Mononuclear cell (primary cell): Measurements from ENCODE around the gene ARHGEF12. TPM values are rescaled to one million over a fixed set of nuclear protein-coding genes. Genes with fewer than 3 reads are reported as not detected.

Experiments
- H3K27me3 ChIP-seq: 2 replicates; pipeline ENCODE4 v1.6.0; 2011; ENCODE audit warnings: low read length, control low read depth; ENCODE audit not compliant: insufficient read depth
- H3K4me1 ChIP-seq: 2 replicates; pipeline ENCODE4 v1.5.1; 2011; ENCODE audit warnings: mild to moderate bottlenecking, low read length, control low read depth; ENCODE audit not compliant: insufficient read depth
- H3K4me3 ChIP-seq: 2 replicates; pipeline ENCODE4 v1.5.1; 2011; ENCODE audit warnings: mild to moderate bottlenecking, low read length, moderate library complexity
- H3K9me3 ChIP-seq: 2 replicates; pipeline ENCODE4 v1.5.1; 2011; ENCODE audit warnings: low read depth, mild to moderate bottlenecking, control low read depth, low read length
- total RNA-seq: library from RNA; depleted of rRNA; stranded (reverse); fragments of >200 nt; gene quantifications from one replicate; pipeline ENCODE4 v1.2.3, GENCODE V29; 2012

ARHGEF12 gene
- total RNA-seq, 1 donor = 12.9 TPM

GRCh38 chr11:120331301-120331996 lies 4.8 kb upstream of the ARHGEF12 start:
- Histone ChIP-seq H3K9me3 (no peaks in the 10 kb centered on the region), H3K4me3 (no peak overlapping the region), H3K4me1 (peaks cover 13% of the 10 kb centered on the region), H3K27me3 (peaks cover 86% of the 10 kb centered on the region)

- Histone ChIP-seq H3K4me1 (peaks cover 27% of the 10 kb centered on the region), H3K27me3 (peaks cover 86% of the 10 kb centered on the region), H3K4me3 (no peak overlapping the region), H3K9me3 (no peaks in the 10 kb centered on the region)
These were observed 3.1 kb upstream of the ARHGEF12 start for GRCh38 chr11:120332822-120333716.

GRCh38 chr11:120333801-120334200 lies 2.4 kb upstream of the ARHGEF12 start:
- no peak overlapping the region for H3K4me3 ChIP-seq
- H3K9me3 ChIP-seq = no peaks in the 10 kb centered on the region
- H3K4me1 ChIP-seq = peaks cover 27% of the 10 kb centered on the region
- peaks cover 88% of the 10 kb centered on the region for H3K27me3 ChIP-seq

GRCh38 chr11:120334332-120334731 lies 1.9 kb upstream of the ARHGEF12 start:
- no peaks in the 10 kb centered on the region for H3K9me3 ChIP-seq
- H3K4me3 ChIP-seq = no peak overlapping the region
- peaks cover 88% of the 10 kb centered on the region for H3K27me3 ChIP-seq
- H3K4me1 ChIP-seq = peaks cover 27% of the 10 kb centered on the region

- peaks cover 88% of the 10 kb centered on the region for H3K27me3 ChIP-seq
- no peaks in the 10 kb centered on the region for H3K9me3 ChIP-seq
- H3K4me3 ChIP-seq = no peak overlapping the region
These were observed 1.2 kb upstream of the ARHGEF12 start for GRCh38 chr11:120334894-120335462.

GRCh38 chr11:120335556-120335907 lies 681 bp upstream of the ARHGEF12 start:
- peak overlapping the region; percentile 55 for H3K4me3 ChIP-seq

More at GRCh38 chr11:120334894-120335462, 1.2 kb upstream of the ARHGEF12 start:
- peaks cover 27% of the 10 kb centered on the region for H3K4me1 ChIP-seq

GRCh38 chr11:120336641-120337354 lies 585 bp downstream of the ARHGEF12 start:
- Histone ChIP-seq H3K27me3 (peaks cover 88% of the 10 kb centered on the region), H3K4me3 (peak overlapping the region; percentile 55), H3K4me1 (peaks cover 27% of the 10 kb centered on the region), H3K9me3 (no peaks in the 10 kb centered on the region)

More at GRCh38 chr11:120335556-120335907, 681 bp upstream of the ARHGEF12 start:
- H3K27me3 ChIP-seq = peaks cover 88% of the 10 kb centered on the region
- peaks cover 27% of the 10 kb centered on the region for H3K4me1 ChIP-seq
- H3K9me3 ChIP-seq = no peaks in the 10 kb centered on the region

- Histone ChIP-seq H3K4me1 (peaks cover 27% of the 10 kb centered on the region), H3K4me3 (peak overlapping the region; percentile 55), H3K9me3 (no peaks in the 10 kb centered on the region), H3K27me3 (peaks cover 88% of the 10 kb centered on the region)
These were observed 1.3 kb downstream of the ARHGEF12 start for GRCh38 chr11:120337355-120338106.

- Histone ChIP-seq H3K9me3 (no peaks in the 10 kb centered on the region), H3K4me3 (no peak overlapping the region), H3K4me1 (peaks cover 27% of the 10 kb centered on the region), H3K27me3 (peaks cover 89% of the 10 kb centered on the region)
These were observed 2.1 kb downstream of the ARHGEF12 start for GRCh38 chr11:120338107-120338933.

- Histone ChIP-seq H3K4me1 (peaks cover 37% of the 10 kb centered on the region), H3K9me3 (no peaks in the 10 kb centered on the region), H3K27me3 (peaks cover 87% of the 10 kb centered on the region), H3K4me3 (no peak overlapping the region)
These were observed 3.2 kb downstream of the ARHGEF12 start for GRCh38 chr11:120339394-120339890.

GRCh38 chr11:120340529-120340928 lies 4.3 kb downstream of the ARHGEF12 start:
- H3K4me1 ChIP-seq = peaks cover 40% of the 10 kb centered on the region
- H3K4me3 ChIP-seq = no peak overlapping the region
- peaks cover 92% of the 10 kb centered on the region for H3K27me3 ChIP-seq
- no peaks in the 10 kb centered on the region for H3K9me3 ChIP-seq

- Histone ChIP-seq H3K27me3 (peaks cover 98% of the 10 kb centered on the region), H3K9me3 (no peaks in the 10 kb centered on the region), H3K4me3 (no peak overlapping the region), H3K4me1 (peaks cover 26% of the 10 kb centered on the region)
These were observed 6.0 kb downstream of the ARHGEF12 start for GRCh38 chr11:120342226-120342625.

- H3K4me1 ChIP-seq = peaks cover 22% of the 10 kb centered on the region
- peaks cover 98% of the 10 kb centered on the region for H3K27me3 ChIP-seq
- no peaks in the 10 kb centered on the region for H3K9me3 ChIP-seq
- no peak overlapping the region for H3K4me3 ChIP-seq
These were observed 6.5 kb downstream of the ARHGEF12 start for GRCh38 chr11:120342678-120343077.
